Kidney (tissue), 14 donors: ENCODE results near the gene DTNB. TPM values are rescaled to one million over a fixed set of nuclear protein-coding genes. Genes with fewer than 3 reads are reported as not detected.
A peak's percentile ranks its signal among the peaks of the same experiment; 100 is the strongest.

Source experiments
- DNase-seq, 5 donors: peaks; one replicate each; pipeline ENCODE4 v3.0.0-alpha.2; 2013 to 2020
- FAIRE-seq: peaks from 2 replicates; lab custom pipeline; 2012; peaks lifted over from hg19 to GRCh38; lab: Jason Lieb, UNC
- H3K27ac ChIP-seq, 2 donors: one replicate each; pipeline ENCODE4 v1.7.0; 2013; ENCODE audit warnings: low read depth in 2 of 2, low read length in 2 of 2, inconsistent platforms in 1 of 2
- H3K27me3 ChIP-seq: one replicate; pipeline ENCODE4 v1.7.1; 2013; ENCODE audit warnings: low read length, inconsistent platforms; ENCODE audit not compliant: control insufficient read depth, insufficient read depth
- H3K36me3 ChIP-seq, 3 donors: one replicate each; pipeline versions ENCODE4 v1.7.0 to v1.7.1; 2013; ENCODE audit warnings: low read length in 3 of 3, control low read depth in 1 of 3, inconsistent platforms in 1 of 3; ENCODE audit not compliant: insufficient read depth in 3 of 3, control insufficient read depth in 2 of 3
- H3K4me1 ChIP-seq, 3 donors: one replicate each; pipeline versions ENCODE4 v1.7.0 to v1.7.1; 2013; ENCODE audit warnings: low read length in 3 of 3, inconsistent platforms in 1 of 3, low read depth in 1 of 3; ENCODE audit not compliant: control insufficient read depth in 2 of 3, insufficient read depth in 2 of 3
- H3K4me3 ChIP-seq, 3 donors: one replicate each; pipeline versions ENCODE4 v1.7.0 to v1.8.1; 2013; ENCODE audit warnings: low read length in 3 of 3, control low read depth in 1 of 3, inconsistent platforms in 1 of 3
- H3K9ac ChIP-seq, 3 donors: one replicate each; pipeline versions ENCODE4 v1.7.0 to v1.7.1; 2013; ENCODE audit warnings: low read length in 3 of 3, control low read depth in 1 of 3, inconsistent platforms in 1 of 3
- H3K9me3 ChIP-seq, 3 donors: one replicate each; pipeline versions ENCODE4 v1.7.0 to v1.7.1; 2013; ENCODE audit warnings: low read length in 3 of 3, control low read depth in 1 of 3, inconsistent platforms in 1 of 3; ENCODE audit not compliant: control insufficient read depth in 2 of 3, insufficient read depth in 1 of 3
- intact Hi-C: fragments of 100-400 bp; cut with DNase I; formaldehyde crosslinking; loops from one replicate; pipeline ENCODE4 v1.11.1; 2022
- polyA plus RNA-seq: library from polyadenylated mRNA; stranded (reverse); fragments of 350-450 nt; fragmentation: Illumina TruSeq; extraction: RNeasy Lipid Tissue Mini Kit (QIAGEN cat#74804); gene quantifications from one replicate; pipeline ENCODE4 v1.2.3, GENCODE V29; 2014; ENCODE audit warnings: low read depth, low replicate concordance; ENCODE audit not compliant: insufficient read depth
- total RNA-seq: library from RNA; stranded (reverse); fragmentation: NEBNext Ultra II Directional; extraction: Animal tissue kit (Norgen Biotek cat#: 25700); gene quantifications from one replicate; pipeline ENCODE4 v1.2.1, GENCODE V29; 2021
- TF ChIP-seq, protein P1 (sequence below): IDR thresholded peaks from 3 replicates; pipeline ENCODE4 v1.5.1; 2012; ENCODE audit warnings: mild to moderate bottlenecking, moderate library complexity, borderline replicate concordance; ENCODE audit not compliant: insufficient read depth; ENCODE audit errors: extremely low read depth
- donor health status: control.
- donor health status: control.
- donor health status: control.
- donor health status: control.
- donor health status: control.
- donor health status: DM: yes; HTN: yes; CAD: no.
- donor health status: Normal renal cell carcinoma (clear cell type).

The DTNB gene
- total and polyA plus RNA-seq, 2 donors from 2014 or later = 23.0 to 28.1 TPM

- no peaks in the 10 kb centered on the region for H3K36me3 ChIP-seq
- TF ChIP-seq, protein P1, sequence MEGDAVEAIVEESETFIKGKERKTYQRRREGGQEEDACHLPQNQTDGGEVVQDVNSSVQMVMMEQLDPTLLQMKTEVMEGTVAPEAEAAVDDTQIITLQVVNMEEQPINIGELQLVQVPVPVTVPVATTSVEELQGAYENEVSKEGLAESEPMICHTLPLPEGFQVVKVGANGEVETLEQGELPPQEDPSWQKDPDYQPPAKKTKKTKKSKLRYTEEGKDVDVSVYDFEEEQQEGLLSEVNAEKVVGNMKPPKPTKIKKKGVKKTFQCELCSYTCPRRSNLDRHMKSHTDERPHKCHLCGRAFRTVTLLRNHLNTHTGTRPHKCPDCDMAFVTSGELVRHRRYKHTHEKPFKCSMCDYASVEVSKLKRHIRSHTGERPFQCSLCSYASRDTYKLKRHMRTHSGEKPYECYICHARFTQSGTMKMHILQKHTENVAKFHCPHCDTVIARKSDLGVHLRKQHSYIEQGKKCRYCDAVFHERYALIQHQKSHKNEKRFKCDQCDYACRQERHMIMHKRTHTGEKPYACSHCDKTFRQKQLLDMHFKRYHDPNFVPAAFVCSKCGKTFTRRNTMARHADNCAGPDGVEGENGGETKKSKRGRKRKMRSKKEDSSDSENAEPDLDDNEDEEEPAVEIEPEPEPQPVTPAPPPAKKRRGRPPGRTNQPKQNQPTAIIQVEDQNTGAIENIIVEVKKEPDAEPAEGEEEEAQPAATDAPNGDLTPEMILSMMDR = no peak
- intact Hi-C loops = no loop called here
- no peak overlapping the region for H3K4me3 ChIP-seq
- no peaks in the 10 kb centered on the region for H3K9me3 ChIP-seq
- FAIRE-seq (no peak), DNase-seq (peak in 2 of 5 donors; percentile 19 to 79)
- H3K9ac ChIP-seq = no peak overlapping the region
- no peak overlapping the region for H3K27ac ChIP-seq
- H3K27me3 ChIP-seq = no peaks in the 10 kb centered on the region
- peaks cover 0 to 10% (median 5%) of the 10 kb centered on the region in 3 donors for H3K4me1 ChIP-seq
Observed at GRCh38 chr2:25365241-25365640, 308.1 kb downstream of the DTNB start.

- no peaks in the 10 kb centered on the region for H3K27me3 ChIP-seq
- FAIRE-seq (no peak), DNase-seq (no peak)
- no peak overlapping the region for H3K27ac ChIP-seq
- no peak overlapping the region for H3K9ac ChIP-seq
- intact Hi-C loops = no loop called here
- TF ChIP-seq, protein P1 = no peak
- no peaks in the 10 kb centered on the region for H3K9me3 ChIP-seq
- H3K36me3 ChIP-seq = no peaks in the 10 kb centered on the region
- H3K4me3 ChIP-seq = no peak overlapping the region
- peaks cover 0 to 10% (median 5%) of the 10 kb centered on the region in 3 donors for H3K4me1 ChIP-seq
Observed at GRCh38 chr2:25363733-25364132, 309.6 kb downstream of the DTNB start.

DNA sequence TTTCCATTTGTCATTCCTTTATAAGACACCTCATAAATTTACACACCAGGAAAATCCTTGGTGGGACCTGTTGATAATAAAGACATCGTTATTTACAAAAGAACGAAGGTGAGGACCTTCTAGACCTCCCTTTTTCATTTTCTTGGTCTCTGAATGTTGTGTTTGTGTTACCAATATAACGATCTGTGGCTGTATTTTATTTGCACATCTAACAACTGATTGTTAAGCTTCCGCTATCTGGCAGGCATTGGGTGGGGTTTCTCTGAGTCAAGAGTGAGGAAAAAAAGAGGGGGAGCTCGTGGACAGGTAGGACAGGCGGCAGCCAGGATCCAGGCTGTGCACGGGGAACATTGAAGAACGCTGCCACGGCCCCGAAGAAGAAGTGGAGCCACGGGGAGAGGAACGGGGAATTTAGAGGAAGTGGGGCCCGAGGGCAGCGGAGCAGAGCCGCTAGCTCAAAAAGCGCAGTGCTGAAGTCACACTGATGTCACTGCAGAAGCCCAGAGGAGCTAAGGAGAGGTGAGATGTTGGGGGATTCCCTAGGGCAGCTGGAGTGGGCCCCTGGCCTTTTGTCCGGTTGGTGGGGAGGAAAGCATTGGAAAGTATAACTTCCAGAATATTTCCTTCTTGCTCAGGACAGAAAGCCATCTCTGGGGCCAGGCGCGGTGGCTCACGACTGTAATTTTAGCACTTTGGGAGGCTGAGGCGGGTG is 310.8 kb downstream of the DTNB start:
- Histone ChIP-seq H3K4me1 (peaks cover 0 to 10% (median 5%) of the 10 kb centered on the region in 3 donors), H3K9me3 (no peaks in the 10 kb centered on the region), H3K27me3 (no peaks in the 10 kb centered on the region), H3K27ac (peak overlapping the region; percentile 74 to 82), H3K4me3 (peak overlapping the region in 2 of 3 donors; percentile 72 to 77), H3K36me3 (no peaks in the 10 kb centered on the region), H3K9ac (peak overlapping the region in 2 of 3 donors; percentile 57 to 72)
- DNase-seq = peak in 2 of 5 donors; percentile 46 to 83
- intact Hi-C loops = no loop called here
- TF ChIP-seq, protein P1 = no peak
- no peak for FAIRE-seq
